NCI-H187 treated with DMSO at 0.1 percent for 48 hours (cell line): ENCODE measurements around the gene NXPE4.
"Not testable (repeated sequence)": the region's sequence is repeated elsewhere in the genome, so short reads cannot be mapped to it uniquely, and the experiment has no call there.

Source experiments
- DNase-seq: peaks from one replicate; lab custom pipeline; 2025; lab: John Stamatoyannopoulos, UW

NXPE4 gene

DNA sequence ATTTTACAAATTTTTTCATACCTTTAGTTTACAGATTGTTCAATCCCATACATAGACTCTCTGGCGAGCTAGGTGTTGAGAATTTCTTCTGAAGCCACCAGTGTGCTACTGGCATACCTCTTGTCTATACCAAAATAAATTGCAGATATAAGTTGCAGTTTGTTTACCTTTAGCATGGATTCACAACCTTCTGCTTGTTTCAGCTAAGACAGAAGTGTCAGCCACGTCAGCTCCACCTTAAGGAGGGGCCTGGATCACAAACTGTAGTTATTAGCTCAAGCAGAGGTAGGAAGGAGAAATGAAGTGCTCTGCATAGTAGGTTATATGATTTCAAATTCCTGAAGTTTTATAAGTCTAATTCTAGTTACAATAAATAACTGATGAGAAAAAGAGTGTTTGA lies at the start of gene NXPE4:
Gene NXPE4 (minus strand): TSS at position 216 of the 400 bp plus-strand sequence. CDS start 1,027 bp downstream, outside the sequence.
- DNase-seq = no peak

- DNase-seq = not testable (repeated sequence)
These were observed 43.9 kb upstream of the NXPE4 start for GRCh38 chr11:114639440-114639839.

- not testable (repeated sequence) for DNase-seq
These were observed 35.9 kb upstream of the NXPE4 start for GRCh38 chr11:114631445-114631965.

DNA sequence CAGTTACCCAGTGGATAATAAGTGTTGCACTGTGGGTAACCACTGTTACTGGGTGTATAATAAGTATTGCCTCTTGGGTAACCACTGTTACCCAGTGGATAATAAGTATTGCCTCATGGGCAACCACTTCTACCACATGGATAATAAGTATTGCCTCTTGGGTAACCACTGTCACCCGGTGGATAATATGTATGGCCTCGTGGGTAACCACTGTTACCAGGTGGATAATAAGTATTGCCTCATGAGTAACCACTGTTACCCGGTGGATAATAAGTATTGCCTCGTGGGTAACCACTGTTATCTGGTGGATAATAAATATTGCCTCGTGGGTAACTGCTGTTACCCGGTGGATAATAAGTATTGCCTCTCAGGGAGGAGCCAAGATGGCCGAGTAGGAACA lies 29.7 kb upstream of the NXPE4 start:
- DNase-seq = no peak

DNA sequence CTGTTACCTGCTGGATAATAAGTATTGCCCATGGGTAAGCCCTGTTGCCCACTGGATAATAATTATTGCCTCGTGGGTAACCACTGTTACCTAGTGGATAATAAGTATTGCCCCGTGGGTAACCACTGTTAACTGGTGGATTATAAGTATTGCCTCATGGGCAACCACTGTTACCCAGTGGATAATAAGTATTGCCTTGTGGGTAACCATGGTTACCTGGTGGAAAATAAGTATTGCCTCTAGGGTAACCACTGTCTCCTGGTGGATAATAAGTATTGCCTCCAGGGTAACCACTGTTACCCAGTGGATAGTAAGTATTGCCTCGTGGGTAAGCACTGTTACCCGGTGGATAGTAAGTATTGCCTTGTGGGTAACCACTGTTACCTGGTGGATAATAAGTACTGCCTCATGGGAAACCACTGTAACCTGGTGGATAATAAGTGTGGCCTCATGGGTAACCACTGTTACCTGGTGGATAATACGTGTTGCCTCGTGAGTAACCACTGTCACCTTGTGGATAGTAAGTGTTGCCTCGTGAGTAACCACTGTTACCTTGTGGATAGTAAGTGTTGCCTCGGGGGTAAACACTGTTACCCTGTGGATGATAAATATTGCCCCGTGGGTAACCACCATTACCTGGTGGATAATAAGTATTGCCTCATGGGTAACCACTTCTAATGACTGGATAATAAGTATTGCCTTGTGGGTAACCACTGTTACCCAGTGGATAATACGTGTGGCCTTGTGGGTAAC lies 29.0 kb upstream of the NXPE4 start:
- no peak for DNase-seq

DNA sequence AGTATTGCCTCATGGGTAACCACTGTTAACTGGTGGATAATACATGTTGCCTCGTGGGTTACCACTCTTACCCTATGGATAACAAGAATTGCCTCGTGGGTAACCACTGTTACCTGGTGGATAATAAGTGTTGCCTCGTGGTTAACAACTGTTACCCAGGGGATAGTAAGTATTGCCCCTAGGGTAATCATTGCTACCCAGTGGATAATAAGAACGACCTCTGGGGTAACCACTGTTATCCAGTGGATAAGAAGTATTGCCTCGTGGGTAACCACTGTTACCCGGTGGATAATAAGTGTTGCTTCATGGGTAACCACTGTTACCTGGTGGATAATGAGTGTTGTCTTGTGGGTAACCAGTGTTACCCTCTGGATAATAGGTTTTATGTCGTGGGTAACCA lies 28.1 kb upstream of the NXPE4 start:
- no peak for DNase-seq

DNA sequence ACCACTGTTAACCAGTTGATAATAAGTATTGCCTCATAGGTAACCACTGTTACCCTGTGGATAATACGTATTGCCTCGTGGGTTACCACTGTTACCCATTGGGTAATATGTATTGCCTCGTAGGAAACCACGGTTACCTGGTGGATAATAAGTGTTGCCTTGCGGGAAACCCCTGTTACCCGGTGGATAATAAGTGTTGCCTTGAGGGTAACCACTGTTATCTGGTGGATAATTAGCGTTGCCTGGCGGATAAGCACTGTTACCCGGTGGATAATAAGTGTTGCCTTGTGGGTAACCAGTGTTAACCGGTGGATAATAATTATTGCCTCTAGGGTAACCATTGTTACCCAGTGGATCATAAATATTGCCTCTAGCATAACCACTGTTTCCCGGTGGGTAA lies 27.3 kb upstream of the NXPE4 start:
- no peak for DNase-seq

- no peak for DNase-seq
These were observed 26.6 kb upstream of the NXPE4 start for GRCh38 chr11:114621950-114622809.

- DNase-seq = no peak
These were observed 25.5 kb upstream of the NXPE4 start for GRCh38 chr11:114621072-114621471.

DNA sequence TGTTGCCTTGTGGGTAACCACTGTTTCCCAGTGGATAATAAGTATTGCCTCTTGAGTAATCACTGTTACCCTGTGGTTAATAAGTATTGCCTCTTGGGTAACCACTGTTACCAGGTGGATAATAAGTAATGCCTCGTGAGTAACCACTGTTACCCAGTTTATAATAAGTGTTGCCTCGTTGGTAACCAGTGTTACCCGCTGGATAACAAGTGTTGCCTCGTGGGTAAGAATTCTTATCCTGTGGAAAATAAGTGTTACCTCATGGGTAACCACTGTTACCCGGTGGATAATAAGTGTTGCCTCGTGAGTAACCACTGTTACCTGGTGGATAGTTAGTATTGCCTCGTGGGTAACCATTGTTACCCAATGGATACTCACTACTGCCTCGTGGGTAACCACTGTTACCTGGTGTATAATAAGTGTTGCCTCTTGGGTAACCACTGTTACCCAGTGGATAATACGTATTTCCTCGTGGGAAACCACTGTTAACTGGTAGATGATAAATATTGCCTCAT lies 24.1 kb upstream of the NXPE4 start:
- DNase-seq = no peak

DNA sequence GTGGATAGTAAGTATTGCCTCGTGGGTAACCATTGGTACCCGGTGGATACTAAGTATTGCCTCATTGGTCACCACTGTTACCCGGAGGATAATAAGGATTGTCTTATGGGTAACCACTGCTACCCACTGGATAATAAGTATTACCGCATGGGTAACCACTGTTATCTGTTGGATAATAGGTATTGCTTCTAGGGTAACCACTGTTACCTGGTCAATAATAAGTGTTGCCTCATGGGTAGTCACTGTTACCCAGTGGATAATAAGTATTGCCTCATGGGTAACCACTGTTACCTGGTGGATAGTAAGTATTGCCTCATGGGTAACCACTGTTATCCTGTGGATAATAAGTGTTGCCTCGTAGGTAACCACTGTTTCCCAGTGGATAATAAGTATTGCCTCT lies 22.6 kb upstream of the NXPE4 start:
- no peak for DNase-seq

DNA sequence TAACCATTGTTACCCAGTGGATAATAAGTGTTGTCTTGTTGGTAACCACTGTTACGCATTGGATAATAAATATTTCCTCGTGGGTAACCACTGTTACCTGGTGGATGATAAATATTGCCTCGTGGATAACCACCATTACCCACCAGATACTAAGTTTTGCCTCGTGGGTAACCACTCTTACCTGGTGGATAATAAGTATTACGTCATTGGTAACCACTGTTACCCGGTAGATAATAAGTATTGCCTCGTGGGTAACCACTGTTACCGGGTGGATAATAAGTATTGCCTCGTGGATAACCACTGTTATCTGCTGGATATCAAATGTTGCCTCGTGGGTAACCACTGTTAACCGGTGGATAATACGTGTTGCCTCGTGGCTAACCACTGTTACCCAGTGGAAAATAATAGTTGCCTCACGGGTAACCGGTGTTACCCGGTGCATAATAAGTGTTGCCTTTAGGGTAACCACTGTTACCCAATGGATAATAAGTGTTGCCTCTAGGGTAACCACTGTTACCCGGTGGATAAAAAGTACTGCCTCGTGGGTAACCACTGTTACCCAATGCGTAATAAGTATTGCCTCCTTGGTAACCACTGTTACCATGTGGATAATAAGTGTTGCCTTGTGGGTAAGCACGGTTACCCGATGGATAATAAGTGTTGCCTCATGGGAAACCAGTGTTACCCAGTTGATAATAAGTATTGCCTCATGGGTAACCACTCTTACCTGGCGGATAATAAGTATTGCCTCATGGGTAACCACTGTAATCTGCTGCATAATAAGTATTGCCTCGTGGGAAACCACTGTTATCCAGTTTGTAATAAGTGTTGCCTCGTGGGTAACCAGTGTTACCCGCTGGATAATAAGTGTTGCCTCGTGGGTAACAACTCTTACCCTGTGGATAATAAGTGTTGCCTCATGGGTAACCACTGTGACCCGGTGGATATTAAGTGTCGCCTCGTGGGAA lies 21.9 kb upstream of the NXPE4 start:
- DNase-seq = no peak

DNA sequence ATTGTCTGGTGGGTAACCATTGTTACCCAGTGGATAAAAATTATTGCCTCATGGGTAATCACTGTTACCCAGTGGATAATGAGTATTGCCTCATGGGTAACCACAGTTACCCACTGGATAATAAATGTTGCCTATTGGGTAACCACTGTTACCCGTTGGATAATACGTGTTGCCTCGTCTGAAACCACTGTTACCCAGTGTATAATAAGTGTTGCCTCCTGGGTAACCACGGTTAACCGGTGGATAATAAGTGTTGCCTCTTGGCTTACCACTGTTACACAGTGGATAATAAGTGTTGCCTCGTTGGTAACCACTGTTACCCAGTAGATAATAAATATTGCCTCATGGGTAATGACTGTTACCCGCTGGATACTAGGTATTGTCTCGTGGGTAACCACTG lies 20.9 kb upstream of the NXPE4 start:
- no peak for DNase-seq

- no peak for DNase-seq
These were observed 20.1 kb upstream of the NXPE4 start for GRCh38 chr11:114615448-114616361.

- DNase-seq = no peak
These were observed 18.6 kb upstream of the NXPE4 start for GRCh38 chr11:114614127-114614720.

GRCh38 chr11:114613094-114613493 lies 17.5 kb upstream of the NXPE4 start:
- not testable (repeated sequence) for DNase-seq

DNA sequence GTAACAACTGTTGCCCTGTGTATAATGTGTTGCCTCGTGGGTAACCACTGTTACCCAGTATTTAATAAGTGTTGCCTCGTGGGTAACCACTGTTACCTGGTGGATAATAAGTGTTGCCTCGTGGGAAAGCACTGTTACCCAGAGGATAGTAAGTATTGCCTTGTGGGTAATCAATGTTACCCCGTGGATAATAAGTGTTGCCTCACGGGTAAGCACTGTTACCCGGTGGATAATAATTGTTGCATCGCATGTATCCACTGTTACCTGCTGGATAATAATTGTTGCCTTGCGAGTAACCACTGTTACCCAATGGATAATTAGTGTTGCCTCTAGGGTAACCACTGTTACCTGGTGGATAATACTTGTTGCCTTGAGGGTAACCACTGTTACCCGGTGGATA lies 17.1 kb upstream of the NXPE4 start:
- no peak for DNase-seq

DNA sequence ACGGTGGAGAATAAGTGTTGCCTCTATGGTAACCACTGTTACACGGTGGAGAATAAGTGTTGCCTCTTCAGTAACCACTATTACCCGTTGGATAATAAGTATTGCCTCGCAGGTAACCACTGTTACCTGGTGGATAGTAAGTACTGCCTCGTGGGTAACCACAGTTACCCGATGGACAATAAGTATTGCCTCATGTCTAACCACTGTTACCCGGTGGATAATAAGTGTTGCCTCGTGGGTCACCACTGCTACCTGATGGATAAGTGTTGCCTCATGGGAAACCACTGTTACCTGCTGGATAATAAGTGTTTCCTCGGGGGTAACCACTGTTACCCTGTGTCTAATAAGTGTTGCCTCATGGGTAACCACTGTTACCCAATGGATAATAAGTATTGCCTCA lies 16.6 kb upstream of the NXPE4 start:
- not testable (repeated sequence) for DNase-seq

DNA sequence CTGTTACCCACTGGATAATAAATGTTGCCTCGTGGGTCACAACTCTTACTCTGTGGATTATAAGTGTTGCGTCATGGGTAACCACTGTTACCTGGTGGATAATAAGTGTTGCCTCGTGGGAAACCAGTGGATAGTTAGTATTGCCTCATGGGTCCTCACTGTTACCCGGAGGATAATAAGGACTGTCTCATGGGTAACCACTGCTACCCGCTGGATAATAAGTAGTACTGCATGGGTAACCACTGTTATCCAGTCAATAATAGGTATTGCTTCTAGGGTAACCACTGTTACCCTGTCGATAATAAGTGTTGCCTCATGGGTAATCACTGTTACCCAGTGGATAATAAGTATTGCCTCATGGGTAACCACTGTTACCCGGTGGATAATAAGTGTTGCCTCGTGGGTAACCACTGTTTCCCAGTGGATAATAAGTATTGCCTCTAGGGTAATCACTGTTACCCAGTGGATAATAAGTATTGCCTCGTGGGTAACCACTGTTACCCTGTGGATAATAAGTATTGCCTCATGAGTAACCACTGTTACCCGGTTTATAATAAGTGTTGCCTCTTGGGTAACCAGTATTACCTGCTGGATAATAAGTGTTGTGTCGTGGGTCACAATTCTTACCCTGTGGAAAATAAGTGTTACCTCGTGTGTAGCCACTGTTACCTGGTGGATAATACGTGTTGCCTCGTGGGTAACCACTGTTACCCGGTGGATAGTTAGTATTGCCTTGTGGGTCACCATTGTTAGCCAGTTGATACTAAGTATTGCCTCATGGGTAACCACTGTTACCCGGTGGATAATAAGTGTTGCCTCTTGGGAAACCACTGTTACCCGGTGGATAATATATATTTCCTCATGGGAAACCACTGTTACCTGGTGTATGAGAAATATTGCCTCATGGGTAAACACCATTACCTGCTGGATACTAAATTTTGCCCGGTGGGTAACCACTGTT lies 15.7 kb upstream of the NXPE4 start:
- DNase-seq = no peak
